HG02571 (cell line): ENCODE measurements around the gene LCLAT1.
"Not testable (repeated sequence)": the region's sequence is repeated elsewhere in the genome, so short reads cannot be mapped to it uniquely, and the experiment has no call there.

Experiments
- ATAC-seq: cut with Tn5 transposase; IDR thresholded peaks from one replicate; pipeline ENCODE4 v1.9.1; 2021; ENCODE audit warnings: mild to moderate bottlenecking, moderate library complexity; ENCODE audit not compliant: unreplicated experiment

The LCLAT1 gene

GRCh38 chr2:30484995-30485394 is 37.9 kb downstream of the LCLAT1 start:
- ATAC-seq, result no peak

- ATAC-seq, result no peak
Measured at GRCh38 chr2:30486655-30487054, 39.6 kb downstream of the LCLAT1 start.

GRCh38 chr2:30487603-30488002 is 40.6 kb downstream of the LCLAT1 start:
- ATAC-seq, result no peak

GRCh38 chr2:30488012-30488659 is 41.1 kb downstream of the LCLAT1 start:
- no peak for ATAC-seq

GRCh38 chr2:30491225-30491624 is 44.2 kb downstream of the LCLAT1 start:
- ATAC-seq, result no peak

GRCh38 chr2:30492185-30492584 is 45.1 kb downstream of the LCLAT1 start:
- no peak for ATAC-seq

- no peak for ATAC-seq
Measured at GRCh38 chr2:30492619-30493018, 45.6 kb downstream of the LCLAT1 start.

- ATAC-seq, result no peak
Measured at GRCh38 chr2:30493440-30493839, 46.4 kb downstream of the LCLAT1 start.

GRCh38 chr2:30495896-30496295 is 48.9 kb downstream of the LCLAT1 start:
- not testable (repeated sequence) for ATAC-seq

- no peak for ATAC-seq
Measured at GRCh38 chr2:30499681-30500080, 52.6 kb downstream of the LCLAT1 start.

- ATAC-seq, result no peak
Measured at GRCh38 chr2:30500699-30501098, 53.7 kb downstream of the LCLAT1 start.

GRCh38 chr2:30502310-30502709 is 55.3 kb downstream of the LCLAT1 start:
- no peak for ATAC-seq

- ATAC-seq, result no peak
Measured at GRCh38 chr2:30503007-30503694, 56.1 kb downstream of the LCLAT1 start.

- no peak for ATAC-seq
Measured at GRCh38 chr2:30503695-30504052, 56.6 kb downstream of the LCLAT1 start.

- ATAC-seq, result no peak
Measured at GRCh38 chr2:30504731-30505130, 57.7 kb downstream of the LCLAT1 start.

GRCh38 chr2:30505500-30506180 is 58.6 kb downstream of the LCLAT1 start:
- no peak for ATAC-seq

- ATAC-seq, result not testable (repeated sequence)
Measured at GRCh38 chr2:30507460-30507859, 60.4 kb downstream of the LCLAT1 start.

GRCh38 chr2:30509716-30510115 is 62.7 kb downstream of the LCLAT1 start:
- ATAC-seq, result no peak

- no peak for ATAC-seq
Measured at GRCh38 chr2:30510409-30510808, 63.4 kb downstream of the LCLAT1 start.

GRCh38 chr2:30511122-30512083 is 64.4 kb downstream of the LCLAT1 start:
- no peak for ATAC-seq
